Tibial nerve (tissue), 4 donors: ENCODE results near the gene PTPRO. TPM values are rescaled to one million over a fixed set of nuclear protein-coding genes. Genes with fewer than 3 reads are reported as not detected.
A peak's percentile ranks its signal among the peaks of the same experiment; 100 is the strongest.

Experiments
- DNase-seq, 2 donors: peaks; one replicate each; pipeline ENCODE4 v3.0.0-alpha.2; 2019; ENCODE audit warnings: low spot score in 2 of 2
- H3K27ac ChIP-seq, 4 donors: fragments of 200-600 bp; sonication (generic) in 3 of 4; one replicate each; pipeline ENCODE4 v1.5.1; 2017 to 2019; ENCODE audit warnings: mild to moderate bottlenecking in 1 of 4
- H3K27me3 ChIP-seq, 2 donors: fragments of 200-600 bp; sonication (generic) in 1 of 2; one replicate each; pipeline versions ENCODE4 v1.5.1 to v1.6.0; 2017 to 2019
- H3K36me3 ChIP-seq, 3 donors: fragments of 200-600 bp; sonication (generic); one replicate each; pipeline ENCODE4 v1.5.1; 2018 to 2019
- H3K4me1 ChIP-seq, 4 donors: fragments of 200-600 bp; sonication (generic) in 3 of 4; one replicate each; pipeline ENCODE4 v1.5.1; 2017 to 2019
- H3K4me3 ChIP-seq, 4 donors: fragments of 200-600 bp; sonication (generic) in 3 of 4; one replicate each; pipeline ENCODE4 v1.5.1; 2017 to 2019; ENCODE audit warnings: mild to moderate bottlenecking in 1 of 4, moderate library complexity in 1 of 4
- H3K9me3 ChIP-seq, 4 donors: fragments of 200-600 bp; sonication (generic) in 3 of 4; one replicate each; pipeline ENCODE4 v1.5.1; 2017 to 2019
- EP300 ChIP-seq, 2 donors: sonication (generic); formaldehyde crosslinking; IDR thresholded peaks; one replicate each; pipeline ENCODE4 v1.6.1; 2017; ENCODE audit warnings: antibody characterized with exemption in 2 of 2, mild to moderate bottlenecking in 1 of 2
- POLR2A ChIP-seq, 2 donors: fragments of 450-650 bp; IDR thresholded peaks; one replicate each; pipeline ENCODE4 v1.6.1; 2017; ENCODE audit warnings: antibody characterized with exemption in 2 of 2, mild to moderate bottlenecking in 2 of 2, moderate library complexity in 2 of 2
- WGBS, 2 donors: methylation state at CpG; one replicate each; pipeline ENCODE4 v1.1.5; 2018; 5-methylcytosine and 5-hydroxymethylcytosine counted together
- total RNA-seq, 4 donors: library from RNA; depleted of rRNA; stranded (reverse); fragments of >200 nt; gene quantifications; one replicate each; pipeline ENCODE4 v1.1.0, GENCODE V29; 2016
- TF ChIP-seq, protein P1 (sequence below), 5 experiments: fragments of 200-600 bp in 3 of 5; fragments of 450-650 bp in 2 of 5; sonication (generic) in 3 of 5; IDR thresholded peaks; one replicate each; pipeline ENCODE4 v1.5.1; 2016 to 2019; ENCODE audit warnings: antibody characterized with exemption in 5 of 5, mild to moderate bottlenecking in 3 of 5, moderate library complexity in 2 of 5

Gene PTPRO
- total RNA-seq, 4 donors from 2014 or later, result 1.3 to 5.1 (median 2.0) TPM

DNA sequence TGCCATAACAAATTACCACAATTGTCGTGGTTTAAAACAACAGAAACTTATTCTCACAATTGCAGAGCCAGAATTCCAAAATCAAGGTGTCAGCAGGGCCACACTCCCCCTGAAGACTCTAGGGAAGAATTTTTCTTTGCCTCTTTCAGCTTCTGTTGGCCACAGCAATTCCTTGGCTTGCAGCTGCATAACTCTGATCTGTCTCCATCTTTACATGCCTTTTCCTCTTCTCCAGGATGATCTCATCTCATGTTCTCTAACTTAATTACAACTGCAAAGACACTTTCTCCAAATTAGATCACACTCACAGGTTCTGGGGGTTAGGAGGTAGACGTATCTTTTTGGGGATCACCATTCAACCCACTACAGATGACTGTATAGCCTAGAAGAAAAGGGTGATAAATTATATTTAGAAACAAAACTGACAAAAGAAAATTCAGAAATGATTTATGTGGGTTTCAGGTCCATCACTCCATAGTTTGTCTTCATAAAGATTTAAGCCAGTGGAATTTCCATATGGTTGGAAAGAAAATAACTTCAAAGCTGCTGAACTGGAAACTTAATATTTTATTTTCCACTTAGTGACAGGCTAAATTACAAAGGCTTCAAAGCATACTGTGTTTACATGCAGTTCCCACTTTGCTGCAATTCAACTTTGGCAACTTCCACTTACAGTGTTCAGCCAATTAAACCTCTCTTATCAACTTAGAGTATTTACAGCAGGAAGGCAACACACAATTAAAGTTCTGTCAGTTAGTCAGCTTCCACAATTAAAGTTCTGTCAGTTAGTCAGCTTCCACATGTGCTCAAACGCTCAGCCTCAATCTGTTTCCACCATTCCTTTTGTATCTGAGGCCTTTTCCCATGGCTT, 253.6 kb downstream of the PTPRO start:
- H3K4me3 ChIP-seq, result no peak overlapping the region
- H3K4me1 ChIP-seq, result peaks cover 0 to 1% (median 0%) of the 10 kb centered on the region in 4 donors
- no peaks in the 10 kb centered on the region for H3K36me3 ChIP-seq
- TF ChIP-seq, protein P1, sequence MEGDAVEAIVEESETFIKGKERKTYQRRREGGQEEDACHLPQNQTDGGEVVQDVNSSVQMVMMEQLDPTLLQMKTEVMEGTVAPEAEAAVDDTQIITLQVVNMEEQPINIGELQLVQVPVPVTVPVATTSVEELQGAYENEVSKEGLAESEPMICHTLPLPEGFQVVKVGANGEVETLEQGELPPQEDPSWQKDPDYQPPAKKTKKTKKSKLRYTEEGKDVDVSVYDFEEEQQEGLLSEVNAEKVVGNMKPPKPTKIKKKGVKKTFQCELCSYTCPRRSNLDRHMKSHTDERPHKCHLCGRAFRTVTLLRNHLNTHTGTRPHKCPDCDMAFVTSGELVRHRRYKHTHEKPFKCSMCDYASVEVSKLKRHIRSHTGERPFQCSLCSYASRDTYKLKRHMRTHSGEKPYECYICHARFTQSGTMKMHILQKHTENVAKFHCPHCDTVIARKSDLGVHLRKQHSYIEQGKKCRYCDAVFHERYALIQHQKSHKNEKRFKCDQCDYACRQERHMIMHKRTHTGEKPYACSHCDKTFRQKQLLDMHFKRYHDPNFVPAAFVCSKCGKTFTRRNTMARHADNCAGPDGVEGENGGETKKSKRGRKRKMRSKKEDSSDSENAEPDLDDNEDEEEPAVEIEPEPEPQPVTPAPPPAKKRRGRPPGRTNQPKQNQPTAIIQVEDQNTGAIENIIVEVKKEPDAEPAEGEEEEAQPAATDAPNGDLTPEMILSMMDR (IDR thresholded peaks at IDR 0.05), result no peak
- no peak for TF ChIP-seq EP300 (IDR thresholded peaks at IDR 0.05)
- 71 to 75% methylated on average over 3 of the region's 3 CpGs for WGBS, 2 donors
- no peaks in the 10 kb centered on the region for H3K9me3 ChIP-seq
- H3K27me3 ChIP-seq, result no peaks in the 10 kb centered on the region
- H3K27ac ChIP-seq, result no peak overlapping the region
- DNase-seq, result no peak

DNA sequence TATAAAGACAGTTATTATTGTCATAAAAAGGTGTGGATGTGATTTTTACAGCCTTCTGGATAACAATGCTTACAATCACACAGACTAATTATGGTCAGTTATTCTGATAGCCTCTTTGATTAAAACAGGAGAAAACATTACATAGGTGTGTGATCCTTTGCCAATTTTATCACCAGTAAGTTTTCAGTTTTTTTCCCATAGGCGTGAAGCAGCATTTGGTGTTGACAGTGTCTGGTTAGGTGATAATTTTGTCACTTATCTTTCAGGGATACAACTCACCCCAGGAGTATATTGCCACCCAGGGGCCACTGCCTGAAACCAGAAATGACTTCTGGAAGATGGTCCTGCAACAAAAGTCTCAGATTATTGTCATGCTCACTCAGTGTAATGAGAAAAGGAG, 258.1 kb downstream of the PTPRO start:
- Histone ChIP-seq H3K4me3 (no peak overlapping the region), H3K36me3 (no peaks in the 10 kb centered on the region), H3K9me3 (no peaks in the 10 kb centered on the region), H3K4me1 (peaks cover 0 to 4% (median 0%) of the 10 kb centered on the region in 4 donors), H3K27me3 (no peaks in the 10 kb centered on the region), H3K27ac (no peak overlapping the region)
- 88 to 92% methylated on average over 1 of the region's 1 CpG for whole genome bisulfite sequencing, 2 donors
- TF ChIP-seq EP300 (IDR thresholded peaks at IDR 0.05) (no peak), POLR2A (IDR thresholded peaks at IDR 0.05) (no peak)
- TF ChIP-seq, protein P1 (IDR thresholded peaks at IDR 0.05), result no peak
- no peak for DNase-seq

DNA sequence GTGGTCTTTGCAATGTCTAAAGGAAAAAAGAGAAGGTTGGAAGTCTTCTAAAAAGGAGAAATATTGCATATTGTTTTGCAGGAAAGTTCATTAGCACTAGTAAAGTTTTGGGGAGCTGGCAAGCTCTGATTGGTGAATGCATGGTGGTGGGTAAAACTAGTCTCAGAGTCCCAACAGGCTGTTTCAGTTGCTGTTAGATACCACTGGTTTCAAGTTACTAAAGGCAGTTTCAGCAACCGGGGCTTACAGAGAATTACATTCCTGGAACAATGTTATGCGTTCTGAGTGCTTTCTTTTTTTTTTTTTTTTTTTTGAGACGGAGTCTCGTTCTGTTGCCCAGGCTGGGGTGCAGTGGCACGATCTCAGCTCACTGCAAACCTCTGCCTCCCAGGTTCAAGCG, 258.7 kb downstream of the PTPRO start:
- TF ChIP-seq, protein P1 (IDR thresholded peaks at IDR 0.05), result no peak
- TF ChIP-seq EP300 (IDR thresholded peaks at IDR 0.05), result no peak
- no peak for TF ChIP-seq POLR2A (IDR thresholded peaks at IDR 0.05)
- peaks cover 0 to 4% (median 0%) of the 10 kb centered on the region in 4 donors for H3K4me1 ChIP-seq
- no peaks in the 10 kb centered on the region for H3K36me3 ChIP-seq
- DNase-seq, result no peak
- H3K9me3 ChIP-seq, result no peaks in the 10 kb centered on the region
- WGBS, 2 donors, result 59 to 64% methylated on average over 6 of the region's 6 CpGs
- H3K4me3 ChIP-seq, result no peak overlapping the region
- no peaks in the 10 kb centered on the region for H3K27me3 ChIP-seq
- H3K27ac ChIP-seq, result no peak overlapping the region

DNA sequence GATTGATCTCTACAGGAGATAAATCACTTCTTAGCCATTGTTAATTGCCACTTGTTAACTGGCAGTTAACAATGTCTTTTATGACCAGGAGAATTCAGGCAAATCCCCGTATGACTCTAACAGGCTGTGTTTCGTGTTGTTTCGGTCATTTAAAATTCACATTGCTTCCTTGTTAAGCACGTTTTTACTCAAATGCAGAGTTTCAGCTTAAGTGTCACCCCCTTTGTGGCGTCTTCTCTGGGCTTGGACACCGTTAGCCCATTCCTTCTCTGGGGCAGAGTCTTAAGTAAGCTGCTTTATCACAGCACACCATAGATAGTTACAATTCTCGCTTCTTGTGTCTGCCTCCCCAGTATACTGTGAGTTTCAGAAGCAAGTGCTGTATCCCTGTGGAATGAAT, 261.5 kb downstream of the PTPRO start:
- TF ChIP-seq EP300 (IDR thresholded peaks at IDR 0.05) (no peak), POLR2A (IDR thresholded peaks at IDR 0.05) (no peak)
- TF ChIP-seq, protein P1 (IDR thresholded peaks at IDR 0.05), result no peak
- DNase-seq, result no peak
- no peaks in the 10 kb centered on the region for H3K27me3 ChIP-seq
- H3K4me1 ChIP-seq, result peaks cover 0 to 4% (median 0%) of the 10 kb centered on the region in 4 donors
- WGBS, 2 donors, result 47 to 48% methylated on average over 7 of the region's 7 CpGs
- H3K4me3 ChIP-seq, result no peak overlapping the region
- no peaks in the 10 kb centered on the region for H3K36me3 ChIP-seq
- H3K27ac ChIP-seq, result no peak overlapping the region
- H3K9me3 ChIP-seq, result no peaks in the 10 kb centered on the region

DNA sequence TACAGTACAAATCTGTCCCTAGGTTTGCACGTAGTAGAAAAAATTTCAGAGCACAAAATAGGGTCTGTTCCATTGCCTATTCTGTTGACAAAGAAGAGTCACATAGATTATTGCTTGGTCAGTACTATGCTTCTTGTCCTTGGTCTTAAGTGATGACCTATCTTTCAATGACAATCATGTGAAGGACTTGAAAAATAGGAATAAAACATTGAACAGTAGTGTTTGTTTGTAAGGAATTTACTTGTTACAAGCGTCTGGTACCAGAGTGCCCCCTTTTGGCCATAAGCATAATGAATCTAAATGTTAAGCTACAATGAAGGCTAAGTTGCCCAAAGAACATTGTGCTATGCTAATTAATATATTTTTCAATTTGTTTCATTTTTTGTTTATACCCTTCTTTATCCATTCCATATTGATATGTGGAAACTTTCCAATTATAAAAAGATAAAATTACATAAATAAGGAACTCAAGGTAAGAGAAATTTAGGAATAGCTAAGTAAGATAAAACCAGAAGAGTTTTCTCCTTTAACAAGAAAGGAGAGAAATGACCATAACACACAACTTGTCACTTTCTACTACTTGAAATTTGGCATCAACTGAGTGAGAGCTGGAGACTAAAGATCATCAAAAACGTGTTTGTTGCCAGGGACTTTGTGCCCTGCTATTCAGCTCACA, 262.2 kb downstream of the PTPRO start:
- Histone ChIP-seq H3K27ac (no peak overlapping the region), H3K4me1 (peaks cover 0 to 4% (median 0%) of the 10 kb centered on the region in 4 donors), H3K36me3 (no peaks in the 10 kb centered on the region), H3K9me3 (no peaks in the 10 kb centered on the region), H3K4me3 (no peak overlapping the region), H3K27me3 (no peaks in the 10 kb centered on the region)
- peak in 1 of 2 donors; percentile 49 for DNase-seq
- 23% methylated on average over 3 of the region's 3 CpGs for WGBS, 2 donors
- TF ChIP-seq, protein P1 (IDR thresholded peaks at IDR 0.05), result peak; percentile 54 to 74 (median 62)
- no peak for TF ChIP-seq POLR2A (IDR thresholded peaks at IDR 0.05)
